HCT116 (cell line): ENCODE data around the gene CIDEC. TPM values are rescaled to one million over a fixed set of nuclear protein-coding genes. Genes with fewer than 3 reads are reported as not detected.

Source experiments
- ATAC-seq: fragments of 200-7000 bp; cut with Tn5 transposase; 2 replicates; pipeline ENCODE4 v1.9.1; 2020; ENCODE audit warnings: mild to moderate bottlenecking, moderate library complexity
- BruUV-seq: library from RNA; stranded (reverse); fragments of 400-500 nt; replicated peaks from 2 replicates; lab custom pipeline; 2021; lab: Mats Ljungman, UMichigan
- CTCF ChIA-PET: fragments of 300-600 bp; sonication (Branson Sonifier 250); formaldehyde crosslinking; loops from one replicate; lab custom pipeline; 2021; ENCODE audit warnings: antibody characterized with exemption; lab: Charles Lee
- POLR2A ChIA-PET: fragments of 300-600, 350-600 bp; sonication (Branson Sonifier 250); formaldehyde crosslinking; loops from one replicate; lab custom pipeline; 2021; ENCODE audit warnings: antibody characterized with exemption; lab: Charles Lee
- RAD21 ChIA-PET, 2 experiments: fragments of 300-600 bp; sonication (Branson Sonifier 250); formaldehyde crosslinking; loops; one replicate each; lab custom pipeline; 2023; ENCODE audit warnings: low total read pairs in 2 of 2; ENCODE audit not compliant: uncharacterized antibody in 2 of 2, unreplicated experiment in 2 of 2, low non-redundant PET in 1 of 2; lab: Charles Lee
- DNase-seq: peaks from one replicate; pipeline ENCODE4 v3.0.0-alpha.2; 2010; ENCODE audit warnings: low read depth, low spot score
- H2AFZ ChIP-seq: fragments of 200-600 bp; shearing (Covaris generic), sonication (generic); 2 replicates; pipeline ENCODE4 v1.6.1; 2017; ENCODE audit warnings: low read depth, mixed run types, mixed read lengths, antibody characterized with exemption, low read length; ENCODE audit not compliant: poor library complexity, severe bottlenecking
- H3K27ac ChIP-seq: 2 replicates; pipeline ENCODE4 v1.5.1; 2012; ENCODE audit warnings: low read depth, low read length
- H3K27me3 ChIP-seq: fragments of 200-600 bp; sonication (generic); 2 replicates; pipeline ENCODE4 v1.6.1; 2016; ENCODE audit warnings: mixed run types, low read length, mixed read lengths; ENCODE audit not compliant: insufficient read depth
- H3K36me3 ChIP-seq, 2 experiments: fragments of 200-500 bp in 1 of 2; fragments of 200-600 bp in 1 of 2; sonication (Bioruptor generic) in 1 of 2; sonication (generic) in 1 of 2; 2 replicates each; pipeline versions ENCODE4 v1.5.1 to v1.6.1; 2014 to 2016; ENCODE audit warnings: low read length in 2 of 2, inconsistent platforms in 1 of 2, mixed read lengths in 1 of 2, mixed run types in 1 of 2; ENCODE audit not compliant: insufficient read depth in 2 of 2, control insufficient read depth in 1 of 2
- H3K4me1 ChIP-seq, 2 experiments: fragments of 200-600 bp in 1 of 2; sonication (generic) in 1 of 2; 2 replicates each; pipeline versions ENCODE4 v1.5.1 to v1.6.1; 2012 to 2017; ENCODE audit warnings: low read length in 2 of 2, inconsistent platforms in 1 of 2, mild to moderate bottlenecking in 1 of 2, mixed read lengths in 1 of 2, mixed run types in 1 of 2, moderate library complexity in 1 of 2; ENCODE audit not compliant: insufficient read depth in 2 of 2, control insufficient read depth in 1 of 2
- H3K4me2 ChIP-seq: fragments of 200-600 bp; sonication (generic); 2 replicates; pipeline ENCODE4 v1.6.1; 2017; ENCODE audit warnings: mixed run types, low read length, mixed read lengths
- H3K4me3 ChIP-seq, 2 experiments: fragments of 200-600 bp in 1 of 2; sonication (generic) in 1 of 2; replicated peaks in 1 of 2; 2 replicates each; pipeline ENCODE4 v1.5.1; 2011 to 2016; ENCODE audit warnings: low read length in 2 of 2, control low read depth in 1 of 2, low read depth in 1 of 2, mild to moderate bottlenecking in 1 of 2, mixed read lengths in 1 of 2, mixed run types in 1 of 2
- H3K79me2 ChIP-seq: fragments of 200-600 bp; sonication (generic); 2 replicates; pipeline ENCODE4 v1.6.1; 2017; ENCODE audit warnings: mild to moderate bottlenecking, mixed run types, low read length, moderate library complexity, mixed read lengths; ENCODE audit not compliant: insufficient read depth
- H3K9ac ChIP-seq: fragments of 200-600 bp; sonication (generic); 2 replicates; pipeline ENCODE4 v1.6.1; 2016; ENCODE audit warnings: low read length, mixed read lengths
- H3K9me2 ChIP-seq: fragments of 200-600 bp; sonication (generic), shearing (Covaris generic); 2 replicates; pipeline ENCODE4 v1.6.1; 2017; ENCODE audit warnings: mixed run types, mild to moderate bottlenecking, moderate library complexity; ENCODE audit not compliant: insufficient read depth
- H3K9me3 ChIP-seq, 2 experiments: fragments of 200-500 bp in 1 of 2; fragments of 200-600 bp in 1 of 2; sonication (Bioruptor generic) in 1 of 2; sonication (generic) in 1 of 2; 2 replicates each; pipeline ENCODE4 v1.6.1; 2014 to 2017; ENCODE audit warnings: low read length in 2 of 2, mixed read lengths in 2 of 2, inconsistent platforms in 1 of 2, low read depth in 1 of 2, mild to moderate bottlenecking in 1 of 2, mixed run types in 1 of 2, moderate library complexity in 1 of 2; ENCODE audit not compliant: control insufficient read depth in 1 of 2, insufficient read depth in 1 of 2
- H4K20me1 ChIP-seq: fragments of 200-600 bp; sonication (generic), shearing (Covaris generic); 2 replicates; pipeline ENCODE4 v1.6.1; 2017; ENCODE audit warnings: mixed run types, mild to moderate bottlenecking, moderate library complexity; ENCODE audit not compliant: insufficient read depth
- CBX3 ChIP-seq: IDR thresholded peaks from 2 replicates; pipeline ENCODE4 v1.6.1; 2012; ENCODE audit warnings: low read depth
- CEBPB ChIP-seq: IDR thresholded peaks from 2 replicates; pipeline ENCODE4 v1.6.1; 2012; ENCODE audit warnings: low read depth
- ELF1 ChIP-seq: IDR thresholded peaks from 2 replicates; pipeline ENCODE4 v1.6.1; 2012; ENCODE audit warnings: low read depth, borderline replicate concordance
- EZH2 ChIP-seq: fragments of 200-600 bp; sonication (generic); IDR thresholded peaks from 2 replicates; pipeline ENCODE4 v1.6.1; 2017; ENCODE audit warnings: antibody characterized with exemption, mixed run types
- EZH2phosphoT487 ChIP-seq: fragments of 200-600 bp; IDR thresholded peaks from 2 replicates; pipeline ENCODE4 v1.6.1; 2018; ENCODE audit warnings: antibody characterized with exemption, borderline replicate concordance
- FOSL1 ChIP-seq: IDR thresholded peaks from 2 replicates; pipeline ENCODE4 v1.6.1; 2012; ENCODE audit warnings: low read depth
- JUND ChIP-seq: IDR thresholded peaks from 2 replicates; pipeline ENCODE4 v1.6.1; 2012
- POLR2A ChIP-seq: IDR thresholded peaks from 2 replicates; pipeline ENCODE4 v1.7.0; 2011; ENCODE audit warnings: borderline replicate concordance; ENCODE audit not compliant: insufficient read depth, insufficient read length; ENCODE audit errors: extremely low read depth
- POLR2AphosphoS5 ChIP-seq: IDR thresholded peaks from 2 replicates; pipeline ENCODE4 v1.6.1; 2011; ENCODE audit warnings: mild to moderate bottlenecking, low read depth, low read length, moderate library complexity
- SIN3A ChIP-seq: IDR thresholded peaks from 2 replicates; pipeline ENCODE4 v1.6.1; 2012; ENCODE audit warnings: low read depth
- TCF7L2 ChIP-seq: IDR thresholded peaks from 2 replicates; pipeline ENCODE4 v1.7.0; 2011; ENCODE audit warnings: borderline replicate concordance, inconsistent platforms; ENCODE audit not compliant: insufficient read depth, insufficient read length; ENCODE audit errors: extremely low read depth
- YY1 ChIP-seq: IDR thresholded peaks from 2 replicates; pipeline ENCODE4 v1.6.1; 2011; ENCODE audit warnings: low read length, low read depth, moderate library complexity, mild to moderate bottlenecking; ENCODE audit not compliant: insufficient replicate concordance; ENCODE audit errors: extremely low read depth
- ZFX ChIP-seq: fragments of 450-650 bp; IDR thresholded peaks from 2 replicates; pipeline ENCODE4 v1.6.1; 2017
- ZNF274 ChIP-seq: fragments of 200-500 bp; sonication (Bioruptor generic); IDR thresholded peaks from 2 replicates; pipeline ENCODE4 v1.6.1; 2014; ENCODE audit warnings: mild to moderate bottlenecking, low read depth, low read length, inconsistent platforms
- intact Hi-C: fragments of 100-400 bp; cut with micrococcal nuclease; formaldehyde crosslinking; loops from 2 replicates; pipeline ENCODE4 v1.10.0; 2022
- total RNA-seq: library from RNA; stranded (reverse); gene quantifications from one replicate; pipeline ENCODE4 v1.2.1, GENCODE V29; 2021; ENCODE audit not compliant: unreplicated experiment
- TF ChIP-seq, protein P1 (sequence below), 3 experiments: fragments of 200-600 bp in 1 of 3; sonication (generic) in 1 of 3; IDR thresholded peaks in 2 of 3; conservative IDR thresholded peaks in 1 of 3; 2 replicates each; pipeline ENCODE4 v1.5.1; 2012 to 2017; ENCODE audit warnings: low read depth in 2 of 3, low read length in 2 of 3, antibody characterized with exemption in 1 of 3, borderline replicate concordance in 1 of 3, control low read depth in 1 of 3, mild to moderate bottlenecking in 1 of 3, mixed read lengths in 1 of 3, mixed run types in 1 of 3, moderate library complexity in 1 of 3; ENCODE audit not compliant: insufficient read depth in 1 of 3
- TF ChIP-seq, protein P2 (sequence below): IDR thresholded peaks from 2 replicates; pipeline ENCODE4 v1.6.1; 2011; ENCODE audit warnings: mild to moderate bottlenecking, low read length, moderate library complexity; ENCODE audit not compliant: insufficient replicate concordance; ENCODE audit errors: extremely low read depth
- TF ChIP-seq, protein P3 (sequence below): IDR thresholded peaks from 2 replicates; pipeline ENCODE4 v1.6.1; 2012; ENCODE audit warnings: low read depth
- TF ChIP-seq, protein P4 (sequence below): IDR thresholded peaks from 2 replicates; pipeline ENCODE4 v1.6.1; 2012
- TF ChIP-seq, protein P5 (sequence below): IDR thresholded peaks from 2 replicates; pipeline ENCODE4 v1.6.1; 2012

Gene CIDEC
- total RNA-seq, 1 experiment from 2014 or later = not detected

DNA sequence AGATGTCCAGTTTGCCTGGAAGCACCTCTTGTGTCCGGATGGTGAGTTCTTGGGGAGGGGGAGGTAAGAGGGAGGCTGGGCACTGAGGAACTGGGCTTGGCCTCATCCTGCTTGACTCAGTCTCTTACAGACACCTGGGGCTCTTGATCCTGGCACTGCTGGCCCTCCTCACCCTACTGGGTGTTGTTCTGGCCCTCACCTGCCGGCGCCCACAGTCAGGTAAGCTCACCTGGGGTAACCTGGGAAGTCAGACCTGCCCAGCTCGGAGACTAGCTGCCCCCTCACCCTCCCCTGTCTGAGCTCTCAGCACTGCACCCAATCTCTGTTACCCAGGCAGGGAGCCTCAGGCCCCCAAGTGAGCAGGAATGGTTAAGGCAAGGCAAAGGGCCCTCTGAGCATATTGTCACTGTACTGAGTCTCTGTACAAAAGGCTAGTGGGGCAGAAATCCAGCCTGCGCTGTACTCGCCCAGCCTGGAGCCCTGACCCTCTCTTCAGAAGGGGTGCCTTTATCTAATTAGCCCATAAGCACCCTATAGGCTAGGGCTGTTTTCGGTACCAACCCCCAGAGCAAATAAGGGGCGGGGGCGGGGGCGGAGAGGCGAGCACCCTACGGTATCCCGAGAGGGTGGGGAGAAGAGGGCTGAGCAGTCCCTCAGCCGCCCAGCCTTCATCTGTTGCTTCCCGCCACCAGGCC is 34.7 kb upstream of the CIDEC start:
- no peak for DNase-seq
- no peak overlapping the region for H3K27ac ChIP-seq
- intact Hi-C loops = no loop called here

More for the DNA sequence above, 34.7 kb upstream of the CIDEC start:
- Histone ChIP-seq H3K9ac (no peak overlapping the region), H3K9me3 (no peaks in the 10 kb centered on the region), H3K4me2 (no peak overlapping the region), H3K9me2 (no peaks in the 10 kb centered on the region), H3K4me3 (no peak overlapping the region), H2AFZ (no peak overlapping the region), H3K4me1 (peaks cover 6 to 18% of the 10 kb centered on the region in 2 experiments; a peak in 3 of 4 replicates), H4K20me1 (no peaks in the 10 kb centered on the region), H3K79me2 (no peaks in the 10 kb centered on the region), H3K27me3 (no peaks in the 10 kb centered on the region), H3K36me3 (no peaks in the 10 kb centered on the region)
- TF ChIP-seq CEBPB (no peak), CBX3 (no peak), TCF7L2 (no peak), SIN3A (no peak), FOSL1 (no peak), EZH2 (no peak), YY1 (no peak), ELF1 (no peak), POLR2A (no peak), POLR2AphosphoS5 (no peak), ZFX (no peak), ZNF274 (no peak), EZH2phosphoT487 (no peak), JUND (no peak)
- TF ChIP-seq, protein P1, sequence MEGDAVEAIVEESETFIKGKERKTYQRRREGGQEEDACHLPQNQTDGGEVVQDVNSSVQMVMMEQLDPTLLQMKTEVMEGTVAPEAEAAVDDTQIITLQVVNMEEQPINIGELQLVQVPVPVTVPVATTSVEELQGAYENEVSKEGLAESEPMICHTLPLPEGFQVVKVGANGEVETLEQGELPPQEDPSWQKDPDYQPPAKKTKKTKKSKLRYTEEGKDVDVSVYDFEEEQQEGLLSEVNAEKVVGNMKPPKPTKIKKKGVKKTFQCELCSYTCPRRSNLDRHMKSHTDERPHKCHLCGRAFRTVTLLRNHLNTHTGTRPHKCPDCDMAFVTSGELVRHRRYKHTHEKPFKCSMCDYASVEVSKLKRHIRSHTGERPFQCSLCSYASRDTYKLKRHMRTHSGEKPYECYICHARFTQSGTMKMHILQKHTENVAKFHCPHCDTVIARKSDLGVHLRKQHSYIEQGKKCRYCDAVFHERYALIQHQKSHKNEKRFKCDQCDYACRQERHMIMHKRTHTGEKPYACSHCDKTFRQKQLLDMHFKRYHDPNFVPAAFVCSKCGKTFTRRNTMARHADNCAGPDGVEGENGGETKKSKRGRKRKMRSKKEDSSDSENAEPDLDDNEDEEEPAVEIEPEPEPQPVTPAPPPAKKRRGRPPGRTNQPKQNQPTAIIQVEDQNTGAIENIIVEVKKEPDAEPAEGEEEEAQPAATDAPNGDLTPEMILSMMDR (IDR thresholded peaks at IDR 0.05 in 2 of 3, conservative IDR thresholded peaks at IDR 0.05 in 1 of 3; ENCODE audit: borderline replicate concordance in 1 of 3, insufficient read depth in 1 of 3, low read depth in 2 of 3, low read length in 2 of 3) = no peak
- TF ChIP-seq, protein P2, sequence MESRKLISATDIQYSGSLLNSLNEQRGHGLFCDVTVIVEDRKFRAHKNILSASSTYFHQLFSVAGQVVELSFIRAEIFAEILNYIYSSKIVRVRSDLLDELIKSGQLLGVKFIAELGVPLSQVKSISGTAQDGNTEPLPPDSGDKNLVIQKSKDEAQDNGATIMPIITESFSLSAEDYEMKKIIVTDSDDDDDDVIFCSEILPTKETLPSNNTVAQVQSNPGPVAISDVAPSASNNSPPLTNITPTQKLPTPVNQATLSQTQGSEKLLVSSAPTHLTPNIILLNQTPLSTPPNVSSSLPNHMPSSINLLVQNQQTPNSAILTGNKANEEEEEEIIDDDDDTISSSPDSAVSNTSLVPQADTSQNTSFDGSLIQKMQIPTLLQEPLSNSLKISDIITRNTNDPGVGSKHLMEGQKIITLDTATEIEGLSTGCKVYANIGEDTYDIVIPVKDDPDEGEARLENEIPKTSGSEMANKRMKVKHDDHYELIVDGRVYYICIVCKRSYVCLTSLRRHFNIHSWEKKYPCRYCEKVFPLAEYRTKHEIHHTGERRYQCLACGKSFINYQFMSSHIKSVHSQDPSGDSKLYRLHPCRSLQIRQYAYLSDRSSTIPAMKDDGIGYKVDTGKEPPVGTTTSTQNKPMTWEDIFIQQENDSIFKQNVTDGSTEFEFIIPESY = no peak
- TF ChIP-seq, protein P3, sequence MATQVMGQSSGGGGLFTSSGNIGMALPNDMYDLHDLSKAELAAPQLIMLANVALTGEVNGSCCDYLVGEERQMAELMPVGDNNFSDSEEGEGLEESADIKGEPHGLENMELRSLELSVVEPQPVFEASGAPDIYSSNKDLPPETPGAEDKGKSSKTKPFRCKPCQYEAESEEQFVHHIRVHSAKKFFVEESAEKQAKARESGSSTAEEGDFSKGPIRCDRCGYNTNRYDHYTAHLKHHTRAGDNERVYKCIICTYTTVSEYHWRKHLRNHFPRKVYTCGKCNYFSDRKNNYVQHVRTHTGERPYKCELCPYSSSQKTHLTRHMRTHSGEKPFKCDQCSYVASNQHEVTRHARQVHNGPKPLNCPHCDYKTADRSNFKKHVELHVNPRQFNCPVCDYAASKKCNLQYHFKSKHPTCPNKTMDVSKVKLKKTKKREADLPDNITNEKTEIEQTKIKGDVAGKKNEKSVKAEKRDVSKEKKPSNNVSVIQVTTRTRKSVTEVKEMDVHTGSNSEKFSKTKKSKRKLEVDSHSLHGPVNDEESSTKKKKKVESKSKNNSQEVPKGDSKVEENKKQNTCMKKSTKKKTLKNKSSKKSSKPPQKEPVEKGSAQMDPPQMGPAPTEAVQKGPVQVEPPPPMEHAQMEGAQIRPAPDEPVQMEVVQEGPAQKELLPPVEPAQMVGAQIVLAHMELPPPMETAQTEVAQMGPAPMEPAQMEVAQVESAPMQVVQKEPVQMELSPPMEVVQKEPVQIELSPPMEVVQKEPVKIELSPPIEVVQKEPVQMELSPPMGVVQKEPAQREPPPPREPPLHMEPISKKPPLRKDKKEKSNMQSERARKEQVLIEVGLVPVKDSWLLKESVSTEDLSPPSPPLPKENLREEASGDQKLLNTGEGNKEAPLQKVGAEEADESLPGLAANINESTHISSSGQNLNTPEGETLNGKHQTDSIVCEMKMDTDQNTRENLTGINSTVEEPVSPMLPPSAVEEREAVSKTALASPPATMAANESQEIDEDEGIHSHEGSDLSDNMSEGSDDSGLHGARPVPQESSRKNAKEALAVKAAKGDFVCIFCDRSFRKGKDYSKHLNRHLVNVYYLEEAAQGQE = no peak
- TF ChIP-seq, protein P4, sequence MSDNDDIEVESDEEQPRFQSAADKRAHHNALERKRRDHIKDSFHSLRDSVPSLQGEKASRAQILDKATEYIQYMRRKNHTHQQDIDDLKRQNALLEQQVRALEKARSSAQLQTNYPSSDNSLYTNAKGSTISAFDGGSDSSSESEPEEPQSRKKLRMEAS = no peak
- TF ChIP-seq, protein P5, sequence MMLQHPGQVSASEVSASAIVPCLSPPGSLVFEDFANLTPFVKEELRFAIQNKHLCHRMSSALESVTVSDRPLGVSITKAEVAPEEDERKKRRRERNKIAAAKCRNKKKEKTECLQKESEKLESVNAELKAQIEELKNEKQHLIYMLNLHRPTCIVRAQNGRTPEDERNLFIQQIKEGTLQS = no peak
- ATAC-seq = no peak
- ChIA-PET POLR2A (no interaction called here), CTCF (no interaction called here), RAD21 (no interaction called here)
- BruUV-seq = no TSS peak
